Right atrium auricular region (tissue), 2 donors: ENCODE results near the gene UBE2E1. TPM values are rescaled to one million over a fixed set of nuclear protein-coding genes. Genes with fewer than 3 reads are reported as not detected.
A peak's percentile ranks its signal among the peaks of the same experiment; 100 is the strongest.

ENCODE experiments used
- DNase-seq: peaks from one replicate; pipeline ENCODE4 v3.0.0-alpha.2; 2019; ENCODE audit warnings: low spot score
- H3K27ac ChIP-seq, 2 donors: fragments of 200-600 bp; sonication (generic); 1 replicate in 1 of 2; 2 replicates in 1 of 2; pipeline ENCODE4 v1.5.1; 2016 to 2019
- H3K27me3 ChIP-seq, 2 donors: fragments of 200-600 bp; sonication (generic); one replicate each; pipeline versions ENCODE4 v1.5.1 to v1.6.0; 2017 to 2019
- H3K36me3 ChIP-seq: fragments of 200-600 bp; sonication (generic); one replicate; pipeline ENCODE4 v1.5.1; 2016
- H3K4me1 ChIP-seq, 2 donors: fragments of 200-600 bp; sonication (generic); one replicate each; pipeline versions ENCODE4 v1.5.1 to v1.6.0; 2017 to 2019
- H3K4me3 ChIP-seq, 2 donors: fragments of 200-600 bp; sonication (generic); 1 replicate in 1 of 2; 2 replicates in 1 of 2; pipeline ENCODE4 v1.5.1; 2017 to 2019; ENCODE audit warnings: mild to moderate bottlenecking in 1 of 2, moderate library complexity in 1 of 2
- H3K9me3 ChIP-seq, 2 donors: fragments of 200-600 bp; sonication (generic); one replicate each; pipeline ENCODE4 v1.5.1; 2019
- total RNA-seq, 2 donors: library from RNA; depleted of rRNA; stranded (reverse); fragments of >200 nt; gene quantifications; one replicate each; pipeline ENCODE4 v1.1.0, GENCODE V29; 2016
- TF ChIP-seq, protein P1 (sequence below), 2 donors: fragments of 200-600 bp; sonication (generic); IDR thresholded peaks; one replicate each; pipeline ENCODE4 v1.5.1; 2019; ENCODE audit warnings: antibody characterized with exemption in 2 of 2

The UBE2E1 gene
- total RNA-seq, 2 donors from 2014 or later: 30.8 to 41.4 TPM

DNA sequence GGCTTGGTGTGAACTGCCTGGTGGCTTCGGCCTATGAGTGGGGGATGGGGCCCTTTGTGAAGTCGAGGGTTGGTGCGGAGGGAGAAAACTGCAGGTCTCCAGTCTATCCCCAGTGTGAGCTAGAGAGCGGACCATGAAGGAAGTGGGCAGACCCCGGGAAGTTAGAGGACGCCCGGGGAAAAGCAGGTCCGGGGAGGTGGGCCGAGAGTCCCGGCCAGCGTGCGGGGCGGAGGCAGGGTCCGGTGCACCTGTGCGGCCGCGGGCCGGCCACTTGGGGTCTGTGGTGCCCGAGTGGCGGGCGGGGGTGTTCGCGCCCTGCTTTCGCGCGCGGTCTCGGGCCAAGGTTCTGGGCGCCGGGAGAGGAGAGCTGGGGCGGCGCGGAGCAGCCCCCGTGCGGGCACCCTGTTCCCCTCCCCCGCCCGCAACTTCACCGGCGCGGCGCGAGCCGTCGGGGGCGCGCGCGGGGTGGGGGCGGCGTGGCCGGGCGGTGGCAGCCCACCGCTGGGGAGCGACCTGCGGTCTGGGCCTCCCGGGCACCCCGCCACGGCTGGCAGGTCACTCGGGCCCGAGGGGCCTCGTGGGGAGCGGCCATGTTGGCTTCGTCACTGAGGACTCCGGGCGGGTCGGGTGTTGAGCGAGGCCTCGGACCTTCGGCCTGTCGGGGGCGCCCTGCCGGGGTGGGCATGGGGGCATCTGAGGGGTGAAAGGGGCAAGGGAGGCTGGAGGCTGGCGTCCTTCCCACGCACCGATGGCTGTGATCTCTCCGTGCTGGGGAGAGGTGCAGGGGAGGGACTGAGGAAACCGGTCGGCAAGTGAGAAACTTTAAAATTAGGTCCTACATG is 4.8 kb downstream of the UBE2E1 start:
- H3K4me3 ChIP-seq: peak overlapping the region; percentile 45 to 74
- peak overlapping the region; percentile 74 to 83 for H3K27ac ChIP-seq
- no peaks in the 10 kb centered on the region for H3K27me3 ChIP-seq
- DNase-seq: no peak
- H3K9me3 ChIP-seq: no peaks in the 10 kb centered on the region
- H3K4me1 ChIP-seq: peaks cover 0 to 48% of the 10 kb centered on the region in 2 donors
- TF ChIP-seq, protein P1, sequence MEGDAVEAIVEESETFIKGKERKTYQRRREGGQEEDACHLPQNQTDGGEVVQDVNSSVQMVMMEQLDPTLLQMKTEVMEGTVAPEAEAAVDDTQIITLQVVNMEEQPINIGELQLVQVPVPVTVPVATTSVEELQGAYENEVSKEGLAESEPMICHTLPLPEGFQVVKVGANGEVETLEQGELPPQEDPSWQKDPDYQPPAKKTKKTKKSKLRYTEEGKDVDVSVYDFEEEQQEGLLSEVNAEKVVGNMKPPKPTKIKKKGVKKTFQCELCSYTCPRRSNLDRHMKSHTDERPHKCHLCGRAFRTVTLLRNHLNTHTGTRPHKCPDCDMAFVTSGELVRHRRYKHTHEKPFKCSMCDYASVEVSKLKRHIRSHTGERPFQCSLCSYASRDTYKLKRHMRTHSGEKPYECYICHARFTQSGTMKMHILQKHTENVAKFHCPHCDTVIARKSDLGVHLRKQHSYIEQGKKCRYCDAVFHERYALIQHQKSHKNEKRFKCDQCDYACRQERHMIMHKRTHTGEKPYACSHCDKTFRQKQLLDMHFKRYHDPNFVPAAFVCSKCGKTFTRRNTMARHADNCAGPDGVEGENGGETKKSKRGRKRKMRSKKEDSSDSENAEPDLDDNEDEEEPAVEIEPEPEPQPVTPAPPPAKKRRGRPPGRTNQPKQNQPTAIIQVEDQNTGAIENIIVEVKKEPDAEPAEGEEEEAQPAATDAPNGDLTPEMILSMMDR (IDR thresholded peaks at IDR 0.05): no peak
- no peaks in the 10 kb centered on the region for H3K36me3 ChIP-seq

- DNase-seq: no peak
- H3K9me3 ChIP-seq: no peaks in the 10 kb centered on the region
- peak overlapping the region; percentile 74 to 83 for H3K27ac ChIP-seq
- peak overlapping the region; percentile 45 to 74 for H3K4me3 ChIP-seq
- peaks cover 0 to 48% of the 10 kb centered on the region in 2 donors for H3K4me1 ChIP-seq
- no peaks in the 10 kb centered on the region for H3K36me3 ChIP-seq
- TF ChIP-seq, protein P1 (IDR thresholded peaks at IDR 0.05): no peak
- no peaks in the 10 kb centered on the region for H3K27me3 ChIP-seq
Observed at GRCh38 chr3:23811185-23811527, 5.4 kb downstream of the UBE2E1 start.

DNA sequence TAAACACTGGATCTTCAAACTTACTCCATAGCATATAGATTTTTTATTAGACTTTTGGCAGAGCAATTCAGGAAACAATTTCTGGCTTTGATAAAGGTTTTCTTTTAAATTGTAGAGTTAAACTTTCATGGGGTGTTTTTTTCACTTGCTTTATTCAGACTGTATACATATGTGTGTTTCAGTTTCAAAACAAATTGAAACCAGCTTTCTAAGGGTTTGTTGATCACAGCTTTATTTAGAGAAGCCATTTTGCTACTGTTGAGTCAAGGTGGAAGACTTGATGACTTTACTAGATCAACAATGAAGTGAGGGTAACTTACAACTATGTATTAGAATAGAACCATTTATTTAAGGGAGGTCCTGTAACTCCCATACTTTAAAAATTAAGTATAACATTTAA is 6.2 kb downstream of the UBE2E1 start:
- no peak for DNase-seq
- H3K36me3 ChIP-seq: no peaks in the 10 kb centered on the region
- TF ChIP-seq, protein P1 (IDR thresholded peaks at IDR 0.05): no peak
- H3K27ac ChIP-seq: no peak overlapping the region
- peaks cover 0 to 48% of the 10 kb centered on the region in 2 donors for H3K4me1 ChIP-seq
- no peak overlapping the region for H3K4me3 ChIP-seq
- no peaks in the 10 kb centered on the region for H3K27me3 ChIP-seq
- no peaks in the 10 kb centered on the region for H3K9me3 ChIP-seq

DNA sequence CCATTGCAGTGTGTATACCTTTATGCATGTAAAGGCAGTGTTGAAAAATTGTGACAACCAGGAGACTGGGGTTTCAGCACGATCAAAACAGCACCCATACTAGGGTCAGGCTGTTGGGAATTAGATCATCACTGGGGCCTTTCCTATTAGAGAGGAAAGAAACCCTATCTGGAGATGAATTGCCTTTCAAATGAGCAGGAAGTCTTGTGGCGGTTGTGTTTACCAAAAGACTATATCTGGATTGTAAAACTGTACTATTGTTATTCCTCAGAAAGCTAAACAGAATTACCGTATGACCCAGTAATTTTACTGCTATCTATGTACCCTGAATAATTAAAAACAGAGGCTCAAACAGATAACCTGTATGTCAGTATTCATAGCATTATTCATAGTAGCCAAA is 10.1 kb downstream of the UBE2E1 start:
- DNase-seq: no peak
- no peak overlapping the region for H3K4me3 ChIP-seq
- H3K9me3 ChIP-seq: no peaks in the 10 kb centered on the region
- peaks cover 0 to 16% of the 10 kb centered on the region in 2 donors for H3K4me1 ChIP-seq
- no peak overlapping the region for H3K27ac ChIP-seq
- no peaks in the 10 kb centered on the region for H3K27me3 ChIP-seq
- TF ChIP-seq, protein P1 (IDR thresholded peaks at IDR 0.05): no peak
- no peaks in the 10 kb centered on the region for H3K36me3 ChIP-seq

DNA sequence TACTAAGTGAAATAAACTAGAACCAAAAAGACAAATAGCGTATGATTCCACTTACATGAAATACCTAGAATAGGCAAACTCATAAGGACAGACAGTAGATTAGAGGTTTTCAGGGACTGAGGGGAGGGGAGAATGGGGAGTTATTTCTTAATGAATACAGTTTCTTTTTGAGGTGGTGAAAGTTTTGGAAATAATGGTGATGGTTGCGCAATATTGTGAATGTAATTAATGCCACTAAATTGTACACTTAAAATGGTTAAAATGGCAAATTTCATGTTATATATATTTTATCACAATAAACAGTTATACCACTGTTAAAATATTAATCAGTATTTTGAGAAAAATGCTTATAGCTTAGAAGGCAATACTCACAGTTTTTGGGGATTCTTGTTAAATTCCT is 11.0 kb downstream of the UBE2E1 start:
- no peak overlapping the region for H3K4me3 ChIP-seq

More for the DNA sequence above, 11.0 kb downstream of the UBE2E1 start:
- H3K27me3 ChIP-seq: no peaks in the 10 kb centered on the region
- no peaks in the 10 kb centered on the region for H3K9me3 ChIP-seq
- DNase-seq: no peak
- H3K27ac ChIP-seq: no peak overlapping the region
- H3K36me3 ChIP-seq: no peaks in the 10 kb centered on the region
- TF ChIP-seq, protein P1 (IDR thresholded peaks at IDR 0.05): no peak
- peaks cover 0 to 7% of the 10 kb centered on the region in 2 donors for H3K4me1 ChIP-seq
